Lung (tissue), 12 donors: ENCODE data around the gene EXOC6B. TPM values are rescaled to one million over a fixed set of nuclear protein-coding genes. Genes with fewer than 3 reads are reported as not detected.

Experiments used
- ATAC-seq: fragments of 200-7000 bp; cut with Tn5 transposase; one replicate; pipeline ENCODE4 v1.9.1; 2020; ENCODE audit warnings: moderate number of reproducible peaks; ENCODE audit not compliant: insufficient read depth, low FRiP score
- DNase-seq, 3 donors: peaks; one replicate each; pipeline ENCODE4 v3.0.0-alpha.2; 2013 to 2017
- H3K27ac ChIP-seq, 2 donors: one replicate each; pipeline ENCODE4 v1.5.1; 2013; ENCODE audit warnings: mild to moderate bottlenecking in 2 of 2, moderate library complexity in 2 of 2, control low read depth in 1 of 2, inconsistent platforms in 1 of 2, low read depth in 1 of 2, low read length in 1 of 2
- H3K27me3 ChIP-seq, 3 donors: one replicate each; pipeline ENCODE4 v1.5.1; 2013; ENCODE audit warnings: low read length in 2 of 3; ENCODE audit not compliant: control insufficient read depth in 3 of 3, insufficient read depth in 3 of 3
- H3K36me3 ChIP-seq, 4 donors: one replicate each; pipeline ENCODE4 v1.5.1; 2013; ENCODE audit warnings: low read length in 4 of 4, mild to moderate bottlenecking in 1 of 4, moderate library complexity in 1 of 4; ENCODE audit not compliant: control insufficient read depth in 4 of 4, insufficient read depth in 4 of 4
- H3K4me1 ChIP-seq, 5 donors: one replicate each; pipeline ENCODE4 v1.5.1; 2013; ENCODE audit warnings: low read length in 5 of 5, mild to moderate bottlenecking in 2 of 5, moderate library complexity in 1 of 5; ENCODE audit not compliant: control insufficient read depth in 5 of 5, insufficient read depth in 5 of 5
- H3K4me3 ChIP-seq: one replicate; pipeline ENCODE4 v1.5.1; 2013; ENCODE audit warnings: mild to moderate bottlenecking, control low read depth, moderate library complexity
- H3K9ac ChIP-seq, 2 donors: one replicate each; pipeline ENCODE4 v1.5.1; 2013; ENCODE audit warnings: low read length in 2 of 2, control low read depth in 1 of 2; ENCODE audit not compliant: insufficient read depth in 1 of 2
- H3K9me3 ChIP-seq, 4 donors: one replicate each; pipeline ENCODE4 v1.5.1; 2013; ENCODE audit warnings: low read length in 3 of 4, mild to moderate bottlenecking in 1 of 4, moderate library complexity in 1 of 4; ENCODE audit not compliant: control insufficient read depth in 4 of 4, insufficient read depth in 3 of 4
- WGBS, 2 donors: extraction: QIAGEN DNeasy Blood & Tissue Kit; methylation state at CpG; one replicate each; pipeline ENCODE4 v1.1.7; 2013; 5-methylcytosine and 5-hydroxymethylcytosine counted together
- polyA plus RNA-seq, 2 donors: library from polyadenylated mRNA; stranded (reverse); fragments of 200-250 nt; gene quantifications; one replicate each; pipeline ENCODE4 v1.2.1, GENCODE V29; 2013
- total RNA-seq, 2 donors: library from RNA; depleted of rRNA in 1 of 2; stranded (reverse); fragments of >200 nt in 1 of 2; gene quantifications; one replicate each; pipeline ENCODE4 v1.2.1, GENCODE V29; 2014 to 2021
- TF ChIP-seq, protein P1 (sequence below): IDR thresholded peaks from 2 replicates; pipeline ENCODE4 v1.5.1; 2012; ENCODE audit warnings: mild to moderate bottlenecking; ENCODE audit errors: control extremely low read depth, extremely low read depth
- donor health status: control.
- donor health status: control.
- donor health status: Bipolar disorder and iron deficiency.
- donor health status: healthy.
- donor health status: DM: yes; HTN: yes; CAD: no.

Gene EXOC6B
- total and polyA plus RNA-seq, 4 donors = 3.3 to 46.0 (median 12.7) TPM

DNA sequence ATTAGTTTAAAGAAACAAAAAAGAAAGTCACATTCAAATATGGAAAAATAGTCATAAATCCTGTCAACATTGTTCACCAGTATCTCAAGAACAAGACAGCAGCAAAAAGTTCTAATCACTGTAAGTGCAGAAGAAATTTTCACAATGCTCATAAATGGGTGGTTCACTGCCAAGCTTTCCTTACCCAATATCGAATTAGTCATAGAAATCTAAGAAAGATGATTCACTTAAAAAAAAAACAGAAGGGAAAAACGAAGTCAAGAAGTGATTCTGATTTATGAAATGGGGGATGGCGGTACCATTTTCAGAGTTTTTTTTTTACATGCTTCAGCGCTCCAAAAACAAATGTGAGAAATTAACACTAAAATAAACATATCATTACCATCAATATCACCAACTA, 156.7 kb downstream of the EXOC6B start:
- Histone ChIP-seq H3K27ac (no peak overlapping the region), H3K36me3 (peaks cover 0 to 8% (median 2%) of the 10 kb centered on the region in 4 donors), H3K27me3 (no peaks in the 10 kb centered on the region), H3K9ac (no peak overlapping the region), H3K4me3 (no peak overlapping the region), H3K9me3 (peaks cover 3 to 9% (median 8%) of the 10 kb centered on the region in 4 donors), H3K4me1 (peaks cover 0 to 3% (median 0%) of the 10 kb centered on the region in 5 donors)
- TF ChIP-seq, protein P1, sequence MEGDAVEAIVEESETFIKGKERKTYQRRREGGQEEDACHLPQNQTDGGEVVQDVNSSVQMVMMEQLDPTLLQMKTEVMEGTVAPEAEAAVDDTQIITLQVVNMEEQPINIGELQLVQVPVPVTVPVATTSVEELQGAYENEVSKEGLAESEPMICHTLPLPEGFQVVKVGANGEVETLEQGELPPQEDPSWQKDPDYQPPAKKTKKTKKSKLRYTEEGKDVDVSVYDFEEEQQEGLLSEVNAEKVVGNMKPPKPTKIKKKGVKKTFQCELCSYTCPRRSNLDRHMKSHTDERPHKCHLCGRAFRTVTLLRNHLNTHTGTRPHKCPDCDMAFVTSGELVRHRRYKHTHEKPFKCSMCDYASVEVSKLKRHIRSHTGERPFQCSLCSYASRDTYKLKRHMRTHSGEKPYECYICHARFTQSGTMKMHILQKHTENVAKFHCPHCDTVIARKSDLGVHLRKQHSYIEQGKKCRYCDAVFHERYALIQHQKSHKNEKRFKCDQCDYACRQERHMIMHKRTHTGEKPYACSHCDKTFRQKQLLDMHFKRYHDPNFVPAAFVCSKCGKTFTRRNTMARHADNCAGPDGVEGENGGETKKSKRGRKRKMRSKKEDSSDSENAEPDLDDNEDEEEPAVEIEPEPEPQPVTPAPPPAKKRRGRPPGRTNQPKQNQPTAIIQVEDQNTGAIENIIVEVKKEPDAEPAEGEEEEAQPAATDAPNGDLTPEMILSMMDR = no peak
- ATAC-seq (no peak), DNase-seq (peak in 1 of 3 donors; percentile 47)
- 84 to 86% methylated on average over 4 of the region's 4 CpGs for WGBS, 2 donors

DNA sequence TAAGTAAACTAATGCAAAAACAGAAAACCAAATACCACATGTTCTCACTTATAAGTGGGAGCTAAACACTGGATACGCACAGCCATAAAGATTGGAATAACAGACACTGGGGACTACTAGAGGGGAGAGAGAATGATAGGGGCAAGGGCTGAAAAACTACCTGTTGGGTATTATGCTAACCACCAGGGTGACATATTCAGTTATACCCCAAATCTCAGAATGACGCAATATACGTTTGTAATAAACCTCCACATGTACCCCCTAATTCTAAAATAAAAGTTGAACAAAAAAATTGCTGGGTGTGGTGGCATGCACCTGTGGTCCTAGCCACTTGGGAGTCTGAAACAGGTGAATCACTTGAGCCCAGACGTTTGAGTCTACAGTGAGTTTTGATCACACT, 157.2 kb downstream of the EXOC6B start:
- DNase-seq = no peak
- peaks cover 0 to 3% (median 0%) of the 10 kb centered on the region in 5 donors for H3K4me1 ChIP-seq
- H3K36me3 ChIP-seq = peaks cover 0 to 8% (median 2%) of the 10 kb centered on the region in 4 donors
- no peak overlapping the region for H3K4me3 ChIP-seq
- TF ChIP-seq, protein P1 = no peak
- H3K27ac ChIP-seq = no peak overlapping the region
- ATAC-seq = no peak
- no peak overlapping the region for H3K9ac ChIP-seq
- peaks cover 5 to 9% (median 8%) of the 10 kb centered on the region in 4 donors for H3K9me3 ChIP-seq
- 94 to 95% methylated on average over 4 of the region's 4 CpGs for whole genome bisulfite sequencing, 2 donors
- H3K27me3 ChIP-seq = no peaks in the 10 kb centered on the region

DNA sequence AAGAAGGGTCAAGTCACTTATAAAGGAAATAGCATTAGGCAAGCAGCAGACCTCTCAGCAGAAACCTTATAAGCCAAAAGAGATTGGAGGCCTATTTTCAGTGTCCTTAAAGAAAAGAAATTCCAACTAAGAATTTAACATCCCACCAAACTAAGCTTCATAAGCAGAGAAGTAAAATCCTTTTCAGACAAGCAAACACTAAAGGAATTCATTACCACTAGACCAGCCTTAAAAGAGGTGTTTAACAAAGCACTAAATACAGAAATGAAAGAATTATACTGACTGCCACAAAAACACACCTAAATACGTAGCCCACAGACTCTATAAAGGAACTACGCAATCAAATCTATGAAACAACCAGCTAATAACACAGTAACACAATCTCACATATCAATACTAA, 160.4 kb downstream of the EXOC6B start:
- H3K4me3 ChIP-seq = no peak overlapping the region
- peaks cover 5 to 9% (median 8%) of the 10 kb centered on the region in 4 donors for H3K9me3 ChIP-seq
- peaks cover 0 to 8% (median 2%) of the 10 kb centered on the region in 4 donors for H3K36me3 ChIP-seq
- WGBS, 2 donors = 97 to 98% methylated on average over 2 of the region's 2 CpGs
- H3K27me3 ChIP-seq = no peaks in the 10 kb centered on the region
- H3K4me1 ChIP-seq = peaks cover 0 to 8% (median 0%) of the 10 kb centered on the region in 5 donors
- H3K27ac ChIP-seq = no peak overlapping the region
- TF ChIP-seq, protein P1 = no peak
- DNase-seq (no peak), ATAC-seq (no peak)
- no peak overlapping the region for H3K9ac ChIP-seq

DNA sequence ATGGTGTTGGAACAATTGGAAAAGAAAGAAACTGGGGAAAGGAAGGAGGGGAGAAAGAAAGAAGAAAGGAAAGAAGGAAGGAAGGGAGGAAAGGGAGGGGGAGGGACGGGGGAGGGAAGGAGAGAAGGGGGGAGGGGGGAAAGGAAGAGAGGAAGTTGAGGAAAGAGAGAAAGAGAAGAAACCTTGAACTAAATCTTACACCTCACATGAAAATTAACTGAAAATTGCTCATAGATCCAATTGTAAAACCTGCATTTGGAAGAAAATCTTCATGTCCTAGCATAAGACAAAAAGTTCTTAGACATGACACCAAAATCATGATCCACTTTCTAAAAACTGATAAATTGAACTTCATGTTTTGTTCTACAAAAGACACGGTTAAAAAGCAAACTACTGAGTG, 163.8 kb downstream of the EXOC6B start:
- Histone ChIP-seq H3K9ac (no peak overlapping the region), H3K9me3 (peaks cover 4 to 9% (median 6%) of the 10 kb centered on the region in 4 donors), H3K27ac (no peak overlapping the region), H3K27me3 (no peaks in the 10 kb centered on the region), H3K4me1 (peaks cover 0 to 5% (median 0%) of the 10 kb centered on the region in 5 donors), H3K4me3 (no peak overlapping the region), H3K36me3 (peaks cover 0 to 8% (median 2%) of the 10 kb centered on the region in 4 donors)
- no peak for DNase-seq
- ATAC-seq = no peak
- TF ChIP-seq, protein P1 = no peak
- WGBS, 2 donors = 64 to 69% methylated on average over 2 of the region's 2 CpGs
